ENCODE data around the gene AXL. TPM values are rescaled to one million over a fixed set of nuclear protein-coding genes. Genes with fewer than 3 reads are reported as not detected.

Gene AXL
- total RNA-seq, 1 experiment from 2014 or later, result 128 TPM

DNA sequence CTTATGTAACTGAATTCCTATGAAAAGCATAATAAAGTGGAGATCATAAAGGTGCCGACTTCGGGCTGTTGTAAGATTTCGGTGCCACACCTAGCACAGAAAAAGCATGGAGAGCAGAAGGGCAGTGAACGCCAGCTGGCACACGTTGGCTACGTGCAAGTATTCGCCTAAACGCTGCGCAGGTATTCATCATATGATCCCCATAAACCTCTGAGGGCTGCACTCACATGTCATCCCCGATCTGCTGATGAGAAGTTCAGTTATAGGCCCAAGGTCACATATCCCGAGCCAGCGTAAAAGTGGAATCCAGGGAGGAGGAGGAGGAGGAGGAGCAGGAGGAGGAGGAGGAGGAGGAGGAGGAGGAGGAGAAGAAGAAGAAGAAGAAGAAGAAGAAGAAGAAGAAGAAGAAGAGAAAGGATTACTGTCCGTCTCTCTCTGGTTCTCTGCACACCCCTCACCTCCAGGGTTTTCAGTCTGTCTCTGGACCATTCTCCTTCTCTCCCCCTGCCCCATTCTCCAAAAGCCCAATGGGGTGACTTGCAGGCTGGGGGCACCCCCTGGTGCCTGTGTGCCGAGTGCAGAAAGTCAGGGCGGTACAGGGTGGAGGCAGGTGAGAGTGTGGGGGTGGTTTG, 44.6 kb upstream of the AXL start:
- CTCF ChIA-PET, result no interaction called here
- POLR2A ChIA-PET, result no interaction called here
- in situ Hi-C loops (cut with HindIII; ENCODE audit: low pct_unique_long_range_greater_than_20kb, low sequenced_read_pairs), result no loop called here

More for the DNA sequence above, 44.6 kb upstream of the AXL start:
- intact Hi-C loops (cut with micrococcal nuclease; ENCODE audit: unreplicated experiment), result no loop called here
- no peaks in the 10 kb centered on the region for H3K27me3 ChIP-seq (ENCODE audit: control insufficient read depth, insufficient read depth, low read length)
- no peak overlapping the region for H3K27ac ChIP-seq (ENCODE audit: low read length)
- no peak overlapping the region for H3K4me3 ChIP-seq (ENCODE audit: low read depth in 2 of 2, low read length in 2 of 2)
- BruUV-seq (replicated peaks), result no TSS peak
- peaks cover 6% of the 10 kb centered on the region; the same call in 1 of the 2 replicates for H3K4me1 ChIP-seq (ENCODE audit: control insufficient read depth, insufficient read depth, low read length)
- no peak for TF ChIP-seq POLR2AphosphoS5 (IDR thresholded peaks at IDR 0.05; ENCODE audit: low read depth, low read length)
- no peak for TF ChIP-seq REST (IDR thresholded peaks at IDR 0.05; ENCODE audit: insufficient read depth in 1 of 2, low read depth in 2 of 2, low read length in 1 of 2)
- no peak for TF ChIP-seq SIN3A (IDR thresholded peaks at IDR 0.05; ENCODE audit: borderline replicate concordance, insufficient read depth, low read depth, low read length)
- no peak for TF ChIP-seq CTCF (IDR thresholded peaks at IDR 0.05)
- no peak for TF ChIP-seq TCF7L2 (IDR thresholded peaks at IDR 0.05; ENCODE audit: low read depth, low read length)
- DNase-seq (ENCODE audit: low read depth, low spot score) (no peak), ATAC-seq (no peak)
- no peaks in the 10 kb centered on the region for H3K9me3 ChIP-seq (ENCODE audit: control insufficient read depth, insufficient read depth, low read depth, low read length)
- H3K36me3 ChIP-seq (ENCODE audit: control insufficient read depth, insufficient read depth, low read length), result no peaks in the 10 kb centered on the region

Measured in Panc1 (cell line).